HepG2 (cell line): Measurements from ENCODE around the gene UBE2QL1. TPM values are rescaled to one million over a fixed set of nuclear protein-coding genes. Genes with fewer than 3 reads are reported as not detected.

Experiments used
- ATAC-seq: fragments of 200-7000 bp; cut with Tn5 transposase; 3 replicates; pipeline ENCODE4 v1.9.1; 2020; ENCODE audit warnings: mild to moderate bottlenecking, moderate library complexity
- BruUV-seq: library from RNA; stranded (reverse); fragments of 400-500 nt; replicated peaks from 2 replicates; lab custom pipeline; 2021; lab: Mats Ljungman, UMichigan
- CTCF ChIA-PET: fragments of 300-600 bp; formaldehyde crosslinking; extraction: SDS; loops from one replicate; lab custom pipeline; 2021; ENCODE audit warnings: low total read pairs, inconsistent platforms, low intra/inter-chr PET ratio; lab: Yijun Ruan, JAX
- POLR2A ChIA-PET: fragments of 350-600 bp; sonication (Branson Sonifier 250); formaldehyde crosslinking; loops from one replicate; lab custom pipeline; 2020; ENCODE audit warnings: antibody characterized with exemption, inconsistent platforms; lab: Yijun Ruan, JAX
- DNase-seq: peaks from one replicate; pipeline ENCODE4 v3.0.0-alpha.2; 2015; ENCODE audit warnings: low spot score
- FAIRE-seq: peaks from 3 replicates; lab custom pipeline; 2011; peaks lifted over from hg19 to GRCh38; lab: Jason Lieb, UNC
- H2AFZ ChIP-seq: one replicate; pipeline ENCODE4 v1.6.1; 2011; ENCODE audit warnings: low read length, inconsistent platforms
- H3K27ac ChIP-seq: fragments of 300-600 bp; 3 replicates; pipeline ENCODE4 v1.8.0; 2011; ENCODE audit warnings: mixed run types, mild to moderate bottlenecking, mixed read lengths, low read length, inconsistent platforms; ENCODE audit not compliant: insufficient read depth; ENCODE audit errors: extremely low read length
- H3K27me3 ChIP-seq, 2 experiments: fragments of 200-600 bp in 1 of 2; 2 replicates in 1 of 2; 3 replicates in 1 of 2; pipeline versions ENCODE4 v1.6.0 to v1.8.0; 2011; ENCODE audit warnings: low read length in 2 of 2, mild to moderate bottlenecking in 2 of 2, moderate library complexity in 2 of 2, inconsistent platforms in 1 of 2; ENCODE audit not compliant: insufficient read depth in 2 of 2, control insufficient read depth in 1 of 2
- H3K36me3 ChIP-seq, 2 experiments: fragments of 200-600 bp in 1 of 2; replicated peaks in 1 of 2; 2 replicates in 1 of 2; 3 replicates in 1 of 2; pipeline versions ENCODE4 v1.5.1 to v1.8.0; 2011; ENCODE audit warnings: low read length in 2 of 2, inconsistent platforms in 1 of 2; ENCODE audit not compliant: insufficient read depth in 2 of 2, control insufficient read depth in 1 of 2
- H3K4me1 ChIP-seq: 2 replicates; pipeline ENCODE4 v1.5.1; 2012; ENCODE audit warnings: low read length, inconsistent platforms; ENCODE audit not compliant: insufficient read depth
- H3K4me2 ChIP-seq: 2 replicates; pipeline ENCODE4 v1.6.0; 2011; ENCODE audit warnings: low read depth, low read length, inconsistent platforms
- H3K4me3 ChIP-seq, 3 experiments: fragments of 200-600 bp in 1 of 3; sonication (generic), shearing (Covaris generic) in 1 of 3; replicated peaks in 1 of 3; 2 replicates each; pipeline ENCODE4 v1.5.1; 2011 to 2016; ENCODE audit warnings: low read length in 3 of 3, inconsistent platforms in 2 of 3, low read depth in 2 of 3, mild to moderate bottlenecking in 2 of 3, control low read depth in 1 of 3, mixed read lengths in 1 of 3; ENCODE audit not compliant: insufficient read depth in 1 of 3
- H3K79me2 ChIP-seq: one replicate; pipeline ENCODE4 v1.6.1; 2011; ENCODE audit warnings: low read length, inconsistent platforms; ENCODE audit not compliant: insufficient read depth
- H3K9ac ChIP-seq: 2 replicates; pipeline ENCODE4 v1.6.0; 2011; ENCODE audit warnings: mild to moderate bottlenecking, low read depth, low read length, inconsistent platforms; ENCODE audit not compliant: insufficient read depth
- H3K9me3 ChIP-seq: 2 replicates; pipeline ENCODE4 v1.5.1; 2012; ENCODE audit warnings: mild to moderate bottlenecking, low read length
- H4K20me1 ChIP-seq: 2 replicates; pipeline ENCODE4 v1.6.0; 2011; ENCODE audit warnings: inconsistent platforms, mild to moderate bottlenecking, low read length, moderate library complexity; ENCODE audit not compliant: insufficient read depth
- DNMT1 ChIP-seq: sonication (generic); formaldehyde crosslinking; IDR thresholded peaks from 2 replicates; pipeline ENCODE4 v1.5.1; 2020; ENCODE audit warnings: mild to moderate bottlenecking, missing genetic modification reagents
- POLR2AphosphoS5 ChIP-seq: IDR thresholded peaks from 2 replicates; pipeline ENCODE4 v1.6.1; 2012; ENCODE audit warnings: low read depth, low read length
- SRSF1 ChIP-seq: fragments of 200-400 bp; formaldehyde crosslinking; optimal IDR thresholded peaks from 2 replicates; pipeline ENCODE3; 2017; ENCODE audit warnings: mild to moderate bottlenecking, low read depth, low read length, moderate library complexity
- TBL1XR1 ChIP-seq: fragments of 150-350 bp; IDR thresholded peaks from 2 replicates; pipeline ENCODE4 v1.6.1; 2014; ENCODE audit warnings: borderline replicate concordance, low read length; ENCODE audit not compliant: partially characterized antibody
- U2AF1 ChIP-seq: fragments of 200-400 bp; formaldehyde crosslinking; optimal IDR thresholded peaks from 2 replicates; pipeline ENCODE3; 2017; ENCODE audit warnings: mild to moderate bottlenecking, low read depth, low read length
- ZMYM3 ChIP-seq: sonication (generic); formaldehyde crosslinking; IDR thresholded peaks from 2 replicates; pipeline ENCODE4 v1.5.1; 2020; ENCODE audit warnings: mild to moderate bottlenecking, missing genetic modification reagents
- ZNF234 ChIP-seq: sonication (generic); formaldehyde crosslinking; conservative IDR thresholded peaks from 2 replicates; pipeline ENCODE4 v1.5.1; 2020; ENCODE audit warnings: mild to moderate bottlenecking, missing genetic modification reagents
- ZNF253 ChIP-seq: sonication (generic); formaldehyde crosslinking; IDR thresholded peaks from 2 replicates; pipeline ENCODE4 v1.8.0; 2022; ENCODE audit warnings: mild to moderate bottlenecking, missing genetic modification reagents, borderline replicate concordance
- ZNF326 ChIP-seq: sonication (generic); formaldehyde crosslinking; IDR thresholded peaks from 2 replicates; pipeline ENCODE4 v1.4.0; 2020; ENCODE audit warnings: missing genetic modification reagents, borderline replicate concordance
- ZNF432 ChIP-seq: sonication (generic); formaldehyde crosslinking; IDR thresholded peaks from 2 replicates; pipeline ENCODE4 v1.5.0; 2020; ENCODE audit warnings: missing genetic modification reagents, mild to moderate bottlenecking, borderline replicate concordance
- ZNF670 ChIP-seq: sonication (generic); formaldehyde crosslinking; IDR thresholded peaks from 2 replicates; pipeline ENCODE4 v1.8.0; 2022; ENCODE audit warnings: mild to moderate bottlenecking, missing genetic modification reagents, borderline replicate concordance
- ZNF839 ChIP-seq: sonication (generic); formaldehyde crosslinking; IDR thresholded peaks from 2 replicates; pipeline ENCODE4 v1.4.0; 2020; ENCODE audit warnings: missing genetic modification reagents, mild to moderate bottlenecking, borderline replicate concordance
- WGBS: methylation state at CpG from one replicate; pipeline ENCODE4 v1.1.6; 2017; ENCODE audit warnings: low lambda C conversion rate; 5-methylcytosine and 5-hydroxymethylcytosine counted together
- in situ Hi-C: cut with HindIII; loops from 2 replicates; pipeline ENCODE4 v1.10.0; 2017; ENCODE audit warnings: low pct_unique_long_range_greater_than_20kb; ENCODE audit not compliant: extremely low pct_ligation_motif_present
- intact Hi-C: fragments of 100-400 bp; cut with micrococcal nuclease; formaldehyde crosslinking; loops from one replicate; pipeline ENCODE4 v1.10.0; 2022; ENCODE audit not compliant: unreplicated experiment
- polyA plus RNA-seq, 8 experiments: library from polyadenylated mRNA; depleted of rRNA in 3 of 8; stranded (reverse) in 7 of 8; unstranded in 1 of 8; fragments of >200 nt; fragmentation: Illumina TruSeq in 4 of 8; extraction: Trizol in 4 of 8; gene quantifications; 2 replicates each; pipeline versions ENCODE4 v1.2.1 to v1.2.3, GENCODE V29; 2011 to 2016; ENCODE audit warnings: low read depth in 4 of 8, missing spikeins in 1 of 8, mixed read lengths in 1 of 8; ENCODE audit not compliant: insufficient read depth in 1 of 8
- total RNA-seq, 5 experiments: library from RNA; depleted of rRNA; stranded (reverse); fragments of >200 nt; fragmentation: Illumina TruSeq; extraction: Trizol; gene quantifications; 2 replicates each; pipeline ENCODE4 v1.2.3, GENCODE V29; 2016; ENCODE audit warnings: low read depth in 1 of 5
- TF ChIP-seq, protein P1 (sequence below): sonication (generic); formaldehyde crosslinking; IDR thresholded peaks from 2 replicates; pipeline ENCODE4 v1.5.1; 2020; ENCODE audit warnings: missing genetic modification reagents, mild to moderate bottlenecking, borderline replicate concordance
- TF ChIP-seq, protein P2 (sequence below): sonication (generic); formaldehyde crosslinking; IDR thresholded peaks from 2 replicates; pipeline ENCODE4 v1.4.0; 2020; ENCODE audit warnings: mild to moderate bottlenecking, missing genetic modification reagents

UBE2QL1 gene
- total and polyA plus RNA-seq, 2 of the 13 experiments (the other 11 are each of a cell fraction or from before 2014, with no cell fraction given), result not detected

DNA sequence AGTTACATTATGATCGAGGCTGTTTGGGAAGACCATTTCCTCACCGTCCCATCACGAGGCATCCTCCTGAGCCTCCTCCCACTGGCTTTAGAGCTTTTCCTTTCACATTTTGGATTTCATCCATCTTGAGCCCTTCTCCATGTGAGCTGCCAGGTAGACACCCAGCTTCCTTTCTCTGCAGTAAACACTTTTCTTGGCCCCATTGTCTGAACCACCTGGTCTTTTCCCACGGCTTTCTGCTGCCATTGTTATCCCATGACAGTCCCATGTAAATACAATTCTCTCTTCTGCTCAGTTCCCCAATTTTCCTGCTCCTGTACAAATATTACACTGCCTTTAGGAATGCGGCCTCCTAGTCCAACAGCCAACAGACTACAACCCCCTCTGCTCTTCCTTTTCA lies 24.1 kb downstream of the UBE2QL1 start:
- H3K27ac ChIP-seq, result no peak overlapping the region
- intact Hi-C loops, result no loop called here
- H3K4me1 ChIP-seq, result no peaks in the 10 kb centered on the region
- ChIA-PET CTCF (no interaction called here), POLR2A (no interaction called here)
- H3K4me2 ChIP-seq, result no peak overlapping the region
- no peaks in the 10 kb centered on the region for H4K20me1 ChIP-seq
- in situ Hi-C loops, result no loop called here
- no peak for TF ChIP-seq ZNF432 (CRISPR knock-in tag)
- TF ChIP-seq, protein P1, sequence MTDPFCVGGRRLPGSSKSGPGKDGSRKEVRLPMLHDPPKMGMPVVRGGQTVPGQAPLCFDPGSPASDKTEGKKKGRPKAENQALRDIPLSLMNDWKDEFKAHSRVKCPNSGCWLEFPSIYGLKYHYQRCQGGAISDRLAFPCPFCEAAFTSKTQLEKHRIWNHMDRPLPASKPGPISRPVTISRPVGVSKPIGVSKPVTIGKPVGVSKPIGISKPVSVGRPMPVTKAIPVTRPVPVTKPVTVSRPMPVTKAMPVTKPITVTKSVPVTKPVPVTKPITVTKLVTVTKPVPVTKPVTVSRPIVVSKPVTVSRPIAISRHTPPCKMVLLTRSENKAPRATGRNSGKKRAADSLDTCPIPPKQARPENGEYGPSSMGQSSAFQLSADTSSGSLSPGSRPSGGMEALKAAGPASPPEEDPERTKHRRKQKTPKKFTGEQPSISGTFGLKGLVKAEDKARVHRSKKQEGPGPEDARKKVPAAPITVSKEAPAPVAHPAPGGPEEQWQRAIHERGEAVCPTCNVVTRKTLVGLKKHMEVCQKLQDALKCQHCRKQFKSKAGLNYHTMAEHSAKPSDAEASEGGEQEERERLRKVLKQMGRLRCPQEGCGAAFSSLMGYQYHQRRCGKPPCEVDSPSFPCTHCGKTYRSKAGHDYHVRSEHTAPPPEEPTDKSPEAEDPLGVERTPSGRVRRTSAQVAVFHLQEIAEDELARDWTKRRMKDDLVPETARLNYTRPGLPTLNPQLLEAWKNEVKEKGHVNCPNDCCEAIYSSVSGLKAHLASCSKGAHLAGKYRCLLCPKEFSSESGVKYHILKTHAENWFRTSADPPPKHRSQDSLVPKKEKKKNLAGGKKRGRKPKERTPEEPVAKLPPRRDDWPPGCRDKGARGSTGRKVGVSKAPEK (CRISPR knock-in tag), result no peak
- no peak for TF ChIP-seq ZNF253
- TF ChIP-seq POLR2AphosphoS5, result no peak
- no peak for TF ChIP-seq ZNF670 (CRISPR knock-in tag)
- no peak for TF ChIP-seq SRSF1
- no peak for TF ChIP-seq ZMYM3
- TF ChIP-seq ZNF839 (CRISPR knock-in tag), result no peak
- TF ChIP-seq TBL1XR1, result no peak
- TF ChIP-seq U2AF1, result no peak
- TF ChIP-seq ZNF234 (CRISPR knock-in tag), result no peak
- no peak for TF ChIP-seq ZNF326 (CRISPR knock-in tag)
- no peak for TF ChIP-seq DNMT1 (CRISPR knock-in tag)
- TF ChIP-seq, protein P2, sequence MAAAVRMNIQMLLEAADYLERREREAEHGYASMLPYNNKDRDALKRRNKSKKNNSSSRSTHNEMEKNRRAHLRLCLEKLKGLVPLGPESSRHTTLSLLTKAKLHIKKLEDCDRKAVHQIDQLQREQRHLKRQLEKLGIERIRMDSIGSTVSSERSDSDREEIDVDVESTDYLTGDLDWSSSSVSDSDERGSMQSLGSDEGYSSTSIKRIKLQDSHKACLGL (CRISPR knock-in tag), result no peak
- WGBS, result 32% methylated on average over 5 of the region's 5 CpGs
- DNase-seq (peak; percentile 6), ATAC-seq (no peak), FAIRE-seq (no peak)
- H3K36me3 ChIP-seq, result no peaks in the 10 kb centered on the region
- no TSS peak for BruUV-seq
- no peak overlapping the region for H3K4me3 ChIP-seq
- H3K27me3 ChIP-seq, result peaks cover 0 to 13% of the 10 kb centered on the region in 2 experiments; a peak in 1 of 5 replicates
- H3K79me2 ChIP-seq, result no peaks in the 10 kb centered on the region
- H3K9ac ChIP-seq, result no peak overlapping the region
- no peaks in the 10 kb centered on the region for H3K9me3 ChIP-seq
- H2AFZ ChIP-seq, result no peak overlapping the region
